Activated T-helper 1 cell treated with anti-CD3 and anti-CD28 coated beads, Interleukin-12 subunit alpha, Interleukin-12 subunit beta, Interleukin-2, Interleukin-4 antibody, amounts not matched to agents 30 ng/mL and 10 ng/mL and 1 ng/mL, durations not matched to agents 14 hours and 24 hours and 36 hours (primary cell): ENCODE results near the gene OR7A5. TPM values are rescaled to one million over a fixed set of nuclear protein-coding genes. Genes with fewer than 3 reads are reported as not detected.
"Not testable (repeated sequence)": the region's sequence is repeated elsewhere in the genome, so short reads cannot be mapped to it uniquely, and the experiment has no call there.

ENCODE experiments used
- DNase-seq: peaks from one replicate; pipeline ENCODE4 v3.0.0; 2021; ENCODE audit warnings: low spot score
- H3K27ac Mint-ChIP-seq: one replicate; pipeline ENCODE4 v1.8.0; 2021; ENCODE audit warnings: mild to moderate bottlenecking, mixed read lengths
- H3K27me3 Mint-ChIP-seq: one replicate; pipeline ENCODE4 v1.8.0; 2022; ENCODE audit warnings: mild to moderate bottlenecking, moderate library complexity, mixed read lengths; ENCODE audit not compliant: insufficient read depth
- H3K36me3 Mint-ChIP-seq: one replicate; pipeline ENCODE4 v1.8.0; 2021; ENCODE audit warnings: low read depth, mixed read lengths
- H3K4me1 Mint-ChIP-seq: one replicate; pipeline ENCODE4 v1.8.0; 2021; ENCODE audit warnings: low read depth, mixed read lengths
- H3K4me3 Mint-ChIP-seq: one replicate; pipeline ENCODE4 v1.8.0; 2021; ENCODE audit warnings: mild to moderate bottlenecking, moderate library complexity, mixed read lengths
- H3K9me3 Mint-ChIP-seq: one replicate; pipeline ENCODE4 v1.8.0; 2021; ENCODE audit warnings: mixed read lengths
- intact Hi-C: fragments of 100-400 bp; cut with micrococcal nuclease; formaldehyde crosslinking; loops from one replicate; pipeline ENCODE4 v1.15.1; 2024
- total RNA-seq: library from RNA; stranded (reverse); gene quantifications from 2 replicates; pipeline ENCODE4 v1.2.3, GENCODE V29; 2022

OR7A5 gene
- total RNA-seq, 1 donor from 2014 or later = not detected

DNA sequence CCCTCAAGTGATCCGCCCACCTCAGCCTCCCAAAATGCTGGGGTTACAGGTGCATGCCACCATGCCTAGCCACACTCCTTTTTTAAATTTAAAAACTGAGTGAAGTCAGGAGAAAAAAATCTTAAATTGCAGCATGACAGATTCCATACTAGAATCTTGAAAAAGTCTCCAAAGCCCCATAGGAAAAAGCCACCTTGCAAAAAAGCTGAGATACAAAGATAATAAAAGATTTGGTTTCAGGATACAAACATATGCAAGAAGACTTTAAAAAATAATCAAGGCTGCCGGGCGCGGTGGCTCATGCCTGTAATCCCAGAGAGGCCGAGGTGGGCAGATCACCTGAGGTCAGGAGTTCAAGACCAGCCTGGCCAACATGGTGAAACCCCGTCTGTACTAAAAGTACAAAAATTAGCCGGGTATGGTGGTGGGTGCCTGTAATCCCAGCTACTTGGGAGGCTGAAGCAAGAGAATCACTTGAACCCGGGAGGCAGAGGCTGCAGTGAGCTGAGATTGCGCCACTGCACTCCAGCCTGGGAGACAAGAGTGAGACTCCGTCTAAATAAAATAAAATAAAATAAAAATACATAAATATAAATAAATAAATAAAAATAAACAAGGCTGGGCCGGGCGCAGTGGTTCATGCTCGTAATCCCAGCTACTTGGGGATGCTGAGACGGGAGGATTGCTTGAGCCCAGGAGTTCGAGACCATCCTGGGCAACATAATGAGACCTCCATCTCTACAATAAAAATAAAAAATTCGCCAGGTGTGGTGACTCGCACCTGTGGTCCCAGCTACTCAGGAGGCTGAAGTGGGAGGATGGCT, 53.1 kb downstream of the OR7A5 start:
- DNase-seq, H3K27me3 Mint-ChIP-seq, H3K9me3 Mint-ChIP-seq, H3K4me3 Mint-ChIP-seq, intact Hi-C loops, H3K36me3 Mint-ChIP-seq, H3K27ac Mint-ChIP-seq: not testable (repeated sequence)
- peaks cover 10% of the 10 kb centered on the region for H3K4me1 Mint-ChIP-seq

- H3K4me3 Mint-ChIP-seq, H3K36me3 Mint-ChIP-seq, DNase-seq, intact Hi-C loops, H3K27ac Mint-ChIP-seq, H3K9me3 Mint-ChIP-seq: not testable (repeated sequence)
- peaks cover 10% of the 10 kb centered on the region for H3K4me1 Mint-ChIP-seq
- H3K27me3 Mint-ChIP-seq = peaks cover 15% of the 10 kb centered on the region
Measured at GRCh38 chr19:14780622-14781225, 54.3 kb downstream of the OR7A5 start.

GRCh38 chr19:14779151-14779550, 55.8 kb downstream of the OR7A5 start:
- Mint-ChIP-seq H3K4me3 (no peak overlapping the region), H3K27ac (no peak overlapping the region), H3K9me3 (no peaks in the 10 kb centered on the region), H3K36me3 (no peaks in the 10 kb centered on the region), H3K27me3 (peaks cover 18% of the 10 kb centered on the region), H3K4me1 (no peaks in the 10 kb centered on the region)
- DNase-seq = no peak
- intact Hi-C loops = no loop called here

- H3K9me3 Mint-ChIP-seq, H3K4me3 Mint-ChIP-seq, H3K4me1 Mint-ChIP-seq, DNase-seq, H3K27ac Mint-ChIP-seq, intact Hi-C loops, H3K36me3 Mint-ChIP-seq: not testable (repeated sequence)
- H3K27me3 Mint-ChIP-seq = peaks cover 18% of the 10 kb centered on the region
Measured at GRCh38 chr19:14778110-14778845, 56.7 kb downstream of the OR7A5 start, which contains the start of gene ADGRE2. TSS of gene ADGRE2 (minus strand) at chr19:14778560. CDS start at chr19:14776756, 1,804 bp downstream.

DNA sequence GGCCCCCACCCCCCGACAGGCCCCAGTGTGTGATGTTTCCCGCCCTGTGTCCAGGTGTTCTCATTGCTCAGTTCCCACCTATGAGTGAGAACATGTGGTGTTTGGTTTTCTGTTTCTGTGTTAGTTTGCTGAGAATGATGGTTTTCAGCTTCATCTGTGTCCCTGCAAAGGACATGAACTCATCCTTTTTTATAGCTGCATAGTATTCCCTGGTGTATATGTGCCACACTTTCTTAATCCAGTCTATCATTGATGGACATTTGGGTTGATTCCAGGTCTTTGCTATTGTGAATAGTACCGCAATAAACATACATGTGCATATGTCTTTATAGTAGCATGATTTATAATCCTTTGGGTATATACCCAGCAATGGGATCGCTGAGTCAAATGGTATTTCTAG, 57.3 kb downstream of the OR7A5 start:
- intact Hi-C loops, H3K27ac Mint-ChIP-seq, H3K36me3 Mint-ChIP-seq, H3K9me3 Mint-ChIP-seq, H3K4me1 Mint-ChIP-seq, DNase-seq, H3K4me3 Mint-ChIP-seq: not testable (repeated sequence)
- H3K27me3 Mint-ChIP-seq = peaks cover 18% of the 10 kb centered on the region

Other genes with a start within 250 kb of the OR7A5 start
- not detected in 2 replicates for gene ADGRE3, start 160.3 kb downstream of the OR7A5 start, total RNA-seq
- gene ZNF333, start 145.1 kb downstream of the OR7A5 start, total RNA-seq = 10.0 and 11.1 TPM in 2 replicates
- gene ADGRE2, start 56.6 kb downstream of the OR7A5 start, total RNA-seq = 1.3 and 2.2 TPM in 2 replicates
- not detected in 2 replicates for gene OR7C1, start within 50 bp of the OR7A5 start, total RNA-seq
- not detected in 2 replicates for gene OR7A10, start 13.7 kb upstream of the OR7A5 start, total RNA-seq
- not detected in 2 replicates for gene OR7A17, start 50.9 kb upstream of the OR7A5 start, total RNA-seq
- not detected in 2 replicates for gene OR7C2, start 106.3 kb upstream of the OR7A5 start, total RNA-seq
- not detected in 2 replicates for gene SLC1A6, start 144.7 kb upstream of the OR7A5 start, total RNA-seq
- not detected in 2 replicates for gene CASP14, start 214.3 kb upstream of the OR7A5 start, total RNA-seq
- gene OR1I1, start 247.0 kb upstream of the OR7A5 start, total RNA-seq = not detected in 2 replicates